Measurements from ENCODE around the gene IRAK3. TPM values are rescaled to one million over a fixed set of nuclear protein-coding genes. Genes with fewer than 3 reads are reported as not detected.
"Not testable (repeated sequence)": the region's sequence is repeated elsewhere in the genome, so short reads cannot be mapped to it uniquely, and the experiment has no call there.

Gene IRAK3
- total RNA-seq, 1 donor from 2014 or later: 4.8 TPM

GRCh38 chr12:66199831-66200509 is 11.0 kb downstream of the IRAK3 start:
- H3K9me3 ChIP-seq (replicated peaks): peaks cover 12% of the 10 kb centered on the region
- TF ChIP-seq CTCF (IDR thresholded peaks at IDR 0.05; ENCODE audit: borderline replicate concordance): no peak
- H3K4me1 ChIP-seq: peaks cover 43% of the 10 kb centered on the region
- no peaks in the 10 kb centered on the region for H3K36me3 ChIP-seq
- no peaks in the 10 kb centered on the region for H3K27me3 ChIP-seq (ENCODE audit: low read depth)
- no peak overlapping the region for H3K4me3 ChIP-seq
- H3K27ac ChIP-seq (replicated peaks): no peak overlapping the region
- intact Hi-C loops (cut with micrococcal nuclease): no loop called here
- DNase-seq: no peak

GRCh38 chr12:66203820-66204219 is 14.8 kb downstream of the IRAK3 start:
- H3K27ac ChIP-seq (replicated peaks): no peak overlapping the region
- no peak overlapping the region for H3K4me3 ChIP-seq
- DNase-seq: no peak
- intact Hi-C loops (cut with micrococcal nuclease): no loop called here
- H3K27me3 ChIP-seq (ENCODE audit: low read depth): no peaks in the 10 kb centered on the region
- H3K9me3 ChIP-seq (replicated peaks): peaks cover 12% of the 10 kb centered on the region
- H3K36me3 ChIP-seq: no peaks in the 10 kb centered on the region
- H3K4me1 ChIP-seq: peaks cover 7% of the 10 kb centered on the region
- no peak for TF ChIP-seq CTCF (IDR thresholded peaks at IDR 0.05; ENCODE audit: borderline replicate concordance)

GRCh38 chr12:66206141-66206540 is 17.1 kb downstream of the IRAK3 start:
- Histone ChIP-seq H3K36me3 (peaks cover 4% of the 10 kb centered on the region), H3K4me1 (no peaks in the 10 kb centered on the region), H3K27me3 (ENCODE audit: low read depth) (no peaks in the 10 kb centered on the region), H3K27ac (replicated peaks) (no peak overlapping the region), H3K9me3 (replicated peaks) (peaks cover 6% of the 10 kb centered on the region), H3K4me3 (no peak overlapping the region)
- TF ChIP-seq CTCF (IDR thresholded peaks at IDR 0.05; ENCODE audit: borderline replicate concordance): no peak
- DNase-seq: no peak
- intact Hi-C loops (cut with micrococcal nuclease): no loop called here

GRCh38 chr12:66210840-66211239 is 21.8 kb downstream of the IRAK3 start:
- Histone ChIP-seq H3K36me3 (peaks cover 19% of the 10 kb centered on the region), H3K4me1 (no peaks in the 10 kb centered on the region), H3K27me3 (ENCODE audit: low read depth) (no peaks in the 10 kb centered on the region), H3K4me3 (no peak overlapping the region), H3K9me3 (replicated peaks) (no peaks in the 10 kb centered on the region), H3K27ac (replicated peaks) (no peak overlapping the region)
- intact Hi-C loops (cut with micrococcal nuclease): no loop called here
- no peak for DNase-seq
- no peak for TF ChIP-seq CTCF (IDR thresholded peaks at IDR 0.05; ENCODE audit: borderline replicate concordance)

- H3K27ac ChIP-seq (replicated peaks); H3K9me3 ChIP-seq (replicated peaks); DNase-seq; intact Hi-C loops (cut with micrococcal nuclease); H3K4me1 ChIP-seq; H3K27me3 ChIP-seq (ENCODE audit: low read depth); H3K4me3 ChIP-seq: not testable (repeated sequence)
- H3K36me3 ChIP-seq: peaks cover 19% of the 10 kb centered on the region
Observed at GRCh38 chr12:66211573-66211972, 22.6 kb downstream of the IRAK3 start.

- H3K27me3 ChIP-seq (ENCODE audit: low read depth); DNase-seq; H3K4me3 ChIP-seq; H3K9me3 ChIP-seq (replicated peaks); H3K27ac ChIP-seq (replicated peaks); H3K4me1 ChIP-seq; intact Hi-C loops (cut with micrococcal nuclease): not testable (repeated sequence)
- peaks cover 31% of the 10 kb centered on the region for H3K36me3 ChIP-seq
Observed at GRCh38 chr12:66213011-66213410, 24.0 kb downstream of the IRAK3 start.
